HG02852 (cell line): ENCODE results near the gene CSKMT.
"Not testable (repeated sequence)": the region's sequence is repeated elsewhere in the genome, so short reads cannot be mapped to it uniquely, and the experiment has no call there.

Source experiments
- ATAC-seq: cut with Tn5 transposase; IDR thresholded peaks from one replicate; pipeline ENCODE4 v1.9.1; 2021; ENCODE audit warnings: mild to moderate bottlenecking, moderate library complexity; ENCODE audit not compliant: unreplicated experiment

Gene CSKMT

DNA sequence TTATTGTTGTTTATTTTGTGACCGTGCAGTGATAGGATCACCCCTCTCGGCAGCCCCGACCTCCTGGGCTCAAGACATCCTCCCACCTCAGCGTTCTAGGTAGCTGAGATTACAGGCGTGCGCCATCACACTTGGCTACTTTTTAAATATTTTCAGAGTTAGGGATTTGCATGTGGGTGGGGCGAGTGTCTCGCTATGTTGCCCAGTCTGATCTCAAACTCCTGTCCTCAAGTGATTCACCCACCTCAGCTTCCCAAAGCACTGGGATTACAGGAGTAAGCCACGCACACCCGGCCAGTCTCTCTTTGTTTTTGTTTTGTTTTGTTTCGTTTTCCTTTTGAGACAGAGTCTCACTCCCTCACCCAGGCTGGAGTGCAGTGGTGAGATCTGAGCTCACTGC is 10.8 kb upstream of the CSKMT start:
- ATAC-seq: no peak

DNA sequence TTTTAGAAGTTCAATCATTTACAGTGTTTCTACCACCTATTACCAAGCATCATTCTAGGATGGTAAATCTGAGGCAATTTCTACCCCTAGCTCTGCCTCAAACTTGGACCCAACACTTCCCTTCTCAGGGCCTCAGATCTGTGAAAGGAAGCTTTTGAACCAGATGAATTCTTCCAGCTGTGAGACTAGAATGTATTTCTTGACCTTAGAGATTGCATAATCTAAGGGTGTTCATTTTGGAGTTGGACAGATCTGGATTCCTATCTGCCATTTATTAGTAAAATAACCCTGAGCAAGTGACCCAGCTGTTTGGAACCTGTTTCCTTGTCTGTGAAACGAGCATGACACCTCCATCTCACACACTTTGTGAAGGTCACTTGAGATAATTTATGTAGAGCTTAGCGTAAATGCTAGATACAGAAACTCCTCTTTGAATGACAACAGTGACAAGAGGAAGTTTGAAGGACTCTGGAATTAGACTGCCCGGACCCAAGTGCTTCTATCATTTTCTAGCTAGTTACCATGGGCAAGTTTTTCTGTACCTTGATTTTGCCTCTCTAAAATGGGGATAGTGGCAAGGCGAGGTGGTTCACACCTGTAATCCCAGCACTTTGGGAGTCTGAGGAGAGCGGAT is 8.2 kb upstream of the CSKMT start:
- no peak for ATAC-seq

DNA sequence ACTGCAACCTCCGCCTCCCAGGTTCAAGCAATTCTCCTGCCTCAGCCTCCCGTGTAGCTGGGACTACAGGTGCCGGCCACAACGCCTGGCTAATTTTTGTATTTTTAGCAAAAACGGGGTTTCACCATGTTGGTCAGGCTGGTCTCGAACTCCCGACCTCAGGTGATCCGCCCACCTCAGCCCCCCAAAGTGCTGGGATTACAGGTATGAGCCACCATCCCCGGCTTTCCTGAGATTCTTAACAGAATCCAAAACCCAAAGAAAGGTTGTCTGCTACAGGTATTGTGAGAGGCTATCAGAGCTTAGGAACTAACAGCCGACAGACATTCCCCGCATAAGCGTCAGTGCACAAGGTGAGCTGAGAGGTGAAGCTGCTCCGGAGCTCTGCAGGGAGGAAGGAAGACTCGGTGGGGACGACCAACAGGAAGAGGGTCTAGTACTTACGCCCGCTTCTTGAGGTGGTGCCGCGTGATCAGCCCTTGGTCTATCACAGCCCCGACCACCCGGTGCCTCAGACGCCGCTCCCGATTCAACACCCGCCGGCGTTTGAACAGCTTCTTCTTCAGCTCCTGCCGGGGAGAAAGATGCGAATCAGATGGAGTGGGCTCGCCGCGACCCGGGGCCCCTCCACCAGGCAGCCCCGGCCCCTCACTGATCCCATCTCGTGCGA is 572 bp upstream of the CSKMT start:
- ATAC-seq: peak; percentile 29

DNA sequence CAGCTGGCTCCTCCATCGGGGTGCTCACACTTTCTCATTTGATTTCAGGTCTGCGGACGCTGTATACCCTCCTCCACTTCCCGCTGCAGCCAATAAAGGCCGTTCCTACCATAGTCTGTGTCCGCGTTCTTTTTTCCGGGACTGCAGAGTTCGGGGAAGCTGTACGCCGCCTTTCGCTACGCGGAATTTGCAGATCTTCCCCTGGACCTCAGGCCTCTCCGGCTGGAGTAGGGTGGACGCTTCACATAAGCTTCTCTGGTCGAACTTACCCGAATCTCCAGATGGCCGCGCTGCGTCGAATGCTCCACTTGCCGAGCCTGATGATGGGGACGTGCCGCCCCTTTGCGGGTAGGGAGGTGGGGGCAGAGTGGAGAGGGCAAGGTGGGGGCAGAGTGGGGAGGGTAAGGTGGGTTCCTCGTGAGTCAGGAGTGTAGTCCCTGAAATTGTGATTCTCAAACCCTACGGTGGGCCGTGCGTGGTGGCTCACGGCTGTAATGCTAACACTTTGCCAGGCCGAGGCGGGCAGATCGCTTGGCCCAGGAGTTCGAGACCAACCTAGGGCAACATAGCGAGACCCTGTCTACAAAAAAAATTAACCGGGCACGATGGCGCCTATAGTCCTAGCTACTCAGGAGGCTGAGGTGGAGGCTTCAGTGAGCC is 617 bp downstream of the CSKMT start:
- ATAC-seq: peak; percentile 11

DNA sequence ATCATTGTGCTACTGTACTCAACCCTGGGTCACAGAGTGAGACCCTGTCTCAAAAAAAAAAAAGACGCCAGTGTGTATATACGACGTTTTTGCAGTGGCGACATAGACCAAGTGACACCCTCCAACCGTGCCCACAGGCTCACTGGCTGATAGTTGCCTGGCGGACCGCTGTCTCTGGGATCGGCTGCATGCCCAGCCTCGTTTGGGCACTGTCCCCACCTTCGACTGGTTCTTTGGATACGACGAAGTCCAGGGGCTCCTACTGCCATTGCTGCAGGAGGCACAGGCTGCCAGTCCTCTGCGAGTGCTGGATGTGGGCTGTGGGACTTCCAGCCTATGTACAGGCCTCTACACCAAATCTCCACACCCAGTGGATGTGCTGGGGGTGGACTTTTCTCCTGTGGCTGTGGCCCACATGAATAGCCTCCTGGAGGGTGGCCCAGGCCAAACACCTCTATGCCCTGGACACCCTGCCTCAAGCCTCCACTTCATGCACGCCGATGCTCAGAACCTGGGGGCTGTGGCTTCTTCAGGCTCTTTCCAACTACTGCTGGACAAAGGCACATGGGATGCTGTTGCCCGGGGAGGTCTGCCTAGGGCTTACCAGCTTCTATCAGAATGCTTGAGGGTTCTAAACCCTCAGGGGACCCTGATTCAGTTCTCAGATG is 1.3 kb downstream of the CSKMT start:
- ATAC-seq: no peak

DNA sequence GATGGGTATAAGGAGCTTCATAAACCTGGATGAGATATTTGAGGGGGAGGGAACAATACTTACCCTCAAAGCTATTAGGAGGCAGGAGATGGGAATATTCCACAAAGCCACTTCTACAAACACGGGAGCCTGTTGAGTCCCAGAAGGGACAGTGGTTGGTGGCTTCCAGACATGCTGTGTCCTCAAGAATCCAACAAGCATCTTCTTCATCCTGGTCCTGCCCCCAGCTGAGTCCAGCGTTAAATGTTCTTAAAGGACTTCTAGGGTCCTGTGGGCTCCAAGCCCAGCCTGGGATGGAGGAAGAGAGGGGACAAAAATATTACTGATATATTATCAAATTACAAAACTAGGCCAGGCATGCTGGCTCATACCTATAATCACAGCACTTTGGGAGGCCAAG is 2.3 kb downstream of the CSKMT start:
- no peak for ATAC-seq

DNA sequence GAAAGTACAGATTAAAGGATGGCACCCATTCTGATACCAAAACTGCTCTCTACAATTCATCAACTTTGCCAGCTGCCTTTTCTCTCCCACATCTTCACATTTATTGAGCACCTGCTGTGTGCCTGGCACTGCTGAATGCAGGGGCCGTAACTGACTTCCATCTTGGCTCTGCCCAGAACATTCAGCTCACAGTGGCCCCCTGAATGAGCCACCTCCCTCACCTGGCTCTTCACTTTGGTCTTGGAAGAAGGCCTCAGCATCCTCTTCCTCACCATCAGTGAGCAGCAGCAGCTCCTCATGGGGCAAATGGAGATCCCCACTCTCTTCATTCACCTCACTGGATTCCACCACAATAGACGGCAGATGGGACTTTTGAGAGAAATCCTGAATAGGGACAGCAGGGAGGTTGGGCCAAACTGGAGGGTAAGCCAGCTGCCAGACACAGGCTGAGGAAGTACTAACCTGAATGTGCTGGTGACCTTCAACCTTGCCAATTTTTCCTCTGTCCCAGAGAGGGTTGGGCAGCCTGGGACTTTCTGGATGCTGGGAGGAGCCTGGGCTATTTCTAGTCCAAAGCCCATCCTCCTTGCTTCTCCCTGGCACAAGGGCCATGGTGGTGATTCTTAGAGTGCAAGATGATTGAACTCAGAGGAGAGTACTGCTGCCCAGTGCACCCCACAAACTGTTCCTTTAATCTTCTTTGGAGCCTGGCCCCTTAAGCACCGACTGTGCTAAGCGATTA is 4.5 kb downstream of the CSKMT start:
- no peak for ATAC-seq

DNA sequence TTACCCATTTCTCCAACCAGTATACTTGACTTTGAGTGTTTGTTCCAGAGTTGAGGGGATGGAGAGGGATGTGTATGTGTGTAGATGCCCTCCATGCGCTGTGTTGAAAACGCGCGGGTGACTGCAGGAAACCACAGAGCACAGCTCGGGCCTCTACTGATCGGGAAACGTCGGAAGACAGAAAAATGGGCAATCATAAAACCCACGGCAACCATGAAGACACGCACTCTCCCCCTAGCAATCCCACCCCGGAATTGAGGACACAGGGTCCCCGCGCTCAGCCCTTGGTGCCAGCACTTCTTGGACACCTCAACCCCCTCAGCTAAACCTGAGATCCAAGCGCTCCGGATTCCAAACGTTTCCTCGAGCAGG is 6.1 kb downstream of the CSKMT start:
- ATAC-seq: no peak

DNA sequence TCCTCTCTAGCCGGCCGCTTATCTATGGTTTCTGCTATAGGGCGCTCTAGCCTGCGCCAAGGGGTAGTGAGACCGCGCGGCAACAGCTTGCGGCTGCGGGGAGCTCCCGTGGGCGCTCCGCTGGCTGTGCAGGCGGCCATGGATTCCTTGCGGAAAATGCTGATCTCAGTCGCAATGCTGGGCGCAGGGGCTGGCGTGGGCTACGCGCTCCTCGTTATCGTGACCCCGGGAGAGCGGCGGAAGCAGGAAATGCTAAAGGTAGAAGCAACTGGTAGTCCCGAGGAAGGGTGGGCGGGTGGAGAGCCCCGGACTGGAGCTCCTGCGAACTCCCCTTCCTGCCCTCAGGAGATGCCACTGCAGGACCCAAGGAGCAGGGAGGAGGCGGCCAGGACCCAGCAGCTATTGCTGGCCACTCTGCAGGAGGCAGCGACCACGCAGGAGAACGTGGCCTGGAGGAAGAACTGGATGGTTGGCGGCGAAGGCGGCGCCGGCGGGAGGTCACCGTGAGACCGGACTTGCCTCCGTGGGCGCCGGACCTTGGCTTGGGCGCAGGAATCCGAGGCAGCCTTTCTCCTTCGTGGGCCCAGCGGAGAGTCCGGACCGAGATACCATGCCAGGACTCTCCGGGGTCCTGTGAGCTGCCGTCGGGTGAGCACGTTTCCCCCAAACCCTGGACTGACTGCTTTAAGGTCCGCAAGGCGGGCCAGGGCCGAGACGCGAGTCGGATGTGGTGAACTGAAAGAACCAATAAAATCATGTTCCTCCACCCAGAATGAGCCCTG is 6.7 kb downstream of the CSKMT start, which contains the start of the genes LBHD1 and UQCC3:
Gene LBHD1 (minus strand): TSS at position 660 of the 782 bp plus-strand sequence. CDS start 2,236 bp downstream, outside the sequence.
Gene UQCC3 (plus strand): TSS at position 66 of the 782 bp plus-strand sequence. CDS start 73 bp downstream, at position 139.
- peak; percentile 63 for ATAC-seq

DNA sequence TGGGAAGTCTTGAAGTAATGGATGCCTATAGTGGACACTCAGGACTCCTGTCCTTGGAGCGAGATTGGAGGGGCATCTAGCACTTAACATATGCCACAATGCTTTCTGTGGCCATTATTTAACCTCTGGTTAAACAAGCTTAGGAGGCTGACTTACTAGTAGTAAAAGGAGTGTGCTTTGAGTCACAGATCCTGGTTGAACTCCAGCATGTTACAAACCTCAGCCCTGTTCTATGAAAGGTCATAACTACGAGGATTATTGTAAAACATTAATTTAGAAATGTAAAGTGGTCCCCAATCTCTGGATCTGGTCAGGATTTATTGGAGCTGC is 8.0 kb downstream of the CSKMT start:
- ATAC-seq: no peak

DNA sequence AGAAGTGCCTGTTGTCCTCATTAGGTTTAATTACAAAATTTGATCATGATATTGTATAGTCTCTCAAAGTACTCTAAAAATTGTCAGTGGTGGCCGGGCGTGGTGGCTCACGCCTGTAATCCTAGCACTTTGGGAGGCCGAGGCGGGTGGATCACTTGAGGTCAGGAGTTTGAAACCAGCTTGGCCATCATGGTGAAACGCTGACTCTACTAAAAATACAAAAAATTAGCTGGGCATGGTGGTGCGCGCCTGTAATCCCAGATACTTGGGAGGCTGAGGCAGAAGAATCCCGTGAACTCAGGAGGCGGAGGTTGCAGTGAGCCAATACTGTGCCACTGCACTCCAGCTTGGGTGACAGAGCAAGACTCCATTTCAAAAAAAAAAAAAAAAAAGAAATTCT is 10.3 kb downstream of the CSKMT start:
- ATAC-seq: not testable (repeated sequence)

DNA sequence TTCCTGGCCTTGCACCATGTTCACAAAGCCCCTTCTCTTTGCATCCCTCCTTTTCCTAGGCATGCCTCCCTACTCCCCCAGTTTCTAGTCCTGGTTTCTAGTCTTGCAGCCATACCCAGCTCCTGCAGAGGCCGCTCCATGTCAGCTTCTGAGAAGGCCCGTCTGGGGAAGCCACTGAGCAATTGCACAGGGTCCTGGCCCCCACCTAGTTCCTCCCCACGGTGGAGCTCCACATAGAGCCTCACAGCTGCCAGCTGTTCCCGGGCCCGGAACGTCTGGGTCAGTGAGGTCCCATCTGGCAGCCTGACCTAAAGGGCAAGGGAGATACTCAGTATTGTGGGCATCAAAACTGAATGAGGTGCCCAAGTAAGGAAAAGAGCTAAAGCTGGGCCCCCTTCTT is 11.6 kb downstream of the CSKMT start:
- ATAC-seq: no peak

DNA sequence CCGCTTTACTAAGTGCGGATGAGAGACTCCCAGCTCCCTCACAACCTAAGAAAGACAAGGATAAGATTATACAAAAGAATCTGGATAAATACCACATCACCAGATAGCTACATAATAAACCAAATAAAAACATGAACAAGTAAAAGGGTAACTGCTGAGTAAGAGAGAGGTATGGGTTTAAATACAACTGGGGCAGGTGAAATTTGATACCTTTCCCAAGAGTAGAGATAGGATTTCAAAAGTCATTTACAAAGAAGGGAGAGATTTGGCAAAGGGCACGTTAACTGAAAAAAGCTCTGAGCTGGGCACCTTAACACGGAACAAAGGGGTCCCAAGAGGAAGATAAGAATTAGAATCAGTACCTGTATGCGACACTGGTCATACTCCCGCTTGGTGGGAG is 12.0 kb downstream of the CSKMT start:
- ATAC-seq: no peak

DNA sequence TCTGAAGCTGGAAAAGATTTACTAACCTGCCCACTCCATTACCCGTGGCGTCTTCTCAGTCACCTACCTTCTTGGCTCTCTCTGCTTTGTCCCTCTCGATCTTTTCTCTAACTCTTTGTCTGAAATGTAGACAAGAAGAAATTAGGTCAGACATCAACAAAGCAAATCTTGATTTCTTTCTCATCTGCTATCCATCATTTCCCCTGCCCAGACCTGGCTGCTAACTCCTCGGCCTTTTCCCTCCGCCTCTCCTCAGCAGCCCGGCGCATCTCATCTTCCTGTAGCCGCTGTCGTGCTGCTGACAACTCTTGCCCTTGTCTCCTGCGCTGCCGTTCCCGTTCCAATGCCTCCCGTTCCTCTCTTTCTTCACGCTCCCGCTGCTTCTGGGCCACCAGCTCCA is 12.6 kb downstream of the CSKMT start:
- no peak for ATAC-seq

DNA sequence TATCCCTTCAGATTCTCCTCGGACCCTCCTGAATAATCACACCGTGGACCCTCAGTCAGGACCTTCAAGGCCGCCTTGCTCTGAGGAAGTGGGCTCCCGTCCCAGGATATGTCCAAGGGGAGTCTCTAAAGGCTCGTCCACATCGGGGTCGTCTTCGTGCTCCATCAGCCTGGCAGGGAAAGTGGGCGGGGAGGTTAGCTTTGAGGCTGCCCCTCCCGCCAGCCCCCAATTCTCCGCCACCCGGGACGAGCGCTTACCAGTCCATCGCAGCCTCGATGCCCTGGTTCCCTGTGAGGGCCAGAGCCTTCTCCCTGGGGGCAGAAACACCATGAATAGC is 13.3 kb downstream of the CSKMT start:
- no peak for ATAC-seq

DNA sequence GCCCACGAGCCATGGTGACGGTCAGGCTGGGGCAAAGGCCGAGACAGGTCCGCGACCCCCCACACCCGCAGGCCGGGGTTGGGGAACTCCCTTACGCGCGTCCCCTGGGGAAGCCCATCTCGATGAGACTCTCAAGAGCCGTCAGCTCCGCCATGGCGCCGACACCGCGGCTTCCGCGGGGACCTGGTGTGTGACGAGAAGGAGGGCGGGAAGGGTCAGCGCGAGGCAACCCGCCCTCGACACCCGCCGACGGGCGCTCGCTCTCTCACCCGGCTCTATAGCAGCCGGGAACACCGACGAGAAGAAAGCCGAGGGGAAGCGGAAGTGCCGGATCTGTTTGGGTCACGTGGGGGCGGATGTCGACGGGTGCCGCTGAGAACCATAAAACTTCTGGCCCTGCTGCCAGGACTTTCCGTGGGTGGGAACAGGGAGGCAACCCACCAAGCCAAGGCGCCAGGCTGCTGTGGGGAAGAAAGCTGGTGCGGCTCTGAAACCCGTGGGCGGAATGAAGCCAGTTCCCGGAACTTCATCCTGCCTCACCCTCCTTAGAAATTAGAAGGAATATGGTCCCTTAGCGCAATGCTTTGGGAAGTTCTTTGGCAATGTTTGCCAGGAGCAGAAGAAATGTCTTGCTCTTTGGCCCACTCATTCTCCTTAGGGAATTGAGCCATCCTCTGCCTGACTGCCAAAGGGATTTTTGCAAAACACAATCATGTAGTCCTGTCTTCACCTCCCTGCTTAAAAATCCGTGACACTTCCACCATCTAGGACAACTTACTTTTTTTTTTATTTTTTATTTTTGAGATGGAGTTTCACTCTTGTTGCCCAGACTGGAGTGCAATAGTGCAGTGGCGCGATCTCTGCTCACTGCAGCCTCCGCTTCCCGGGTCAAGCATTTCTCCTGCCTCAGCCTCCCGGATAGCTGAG is 13.9 kb downstream of the CSKMT start, which contains the start of gene UBXN1:
Gene UBXN1 (minus strand): TSS at position 304 of the 927 bp plus-strand sequence. CDS start 150 bp downstream, at position 154.
- ATAC-seq: peak; percentile 72

DNA sequence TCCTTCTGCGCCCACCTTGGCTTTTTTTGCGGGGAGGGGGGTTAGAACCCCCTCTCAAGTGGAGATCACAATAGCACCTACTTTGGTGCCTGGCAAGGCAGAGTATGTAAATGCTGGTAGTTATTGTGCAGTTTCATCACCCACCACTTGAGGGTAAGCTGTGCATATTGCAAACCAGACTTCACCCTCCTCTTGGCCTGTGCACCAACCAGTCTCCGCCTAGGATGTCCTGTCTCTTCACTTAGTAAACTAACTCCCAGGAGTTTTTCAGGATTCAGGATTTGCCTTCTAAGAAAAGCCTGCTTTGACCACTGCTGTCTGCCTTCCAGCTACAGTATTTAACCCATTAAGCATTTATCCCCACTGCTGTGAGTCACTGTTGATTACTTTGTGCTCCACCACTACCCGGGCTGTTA is 15.7 kb downstream of the CSKMT start:
- ATAC-seq: no peak

DNA sequence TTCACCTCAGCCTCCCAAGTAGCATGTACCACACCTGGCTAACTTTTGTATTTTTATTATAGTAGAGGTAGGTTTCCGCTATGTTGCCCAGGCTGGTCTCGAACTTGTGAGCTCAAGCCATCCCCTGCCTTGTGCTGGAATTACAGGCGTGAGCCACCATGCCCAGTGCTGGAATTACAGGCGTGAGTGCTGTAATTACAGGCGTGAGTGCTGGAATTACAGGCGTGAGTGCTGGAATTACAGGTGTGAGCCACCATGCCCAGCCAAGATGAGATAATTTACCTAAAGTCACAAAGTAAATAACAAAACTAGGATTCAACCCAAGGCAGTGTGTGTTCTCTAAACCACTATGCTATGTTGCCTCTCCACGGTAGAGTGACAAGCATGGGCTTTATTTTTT is 17.4 kb downstream of the CSKMT start:
- no peak for ATAC-seq
